Measurements from ENCODE around the gene IRF3.
A peak's percentile ranks its signal among the peaks of the same experiment; 100 is the strongest.

IRF3 gene

DNA sequence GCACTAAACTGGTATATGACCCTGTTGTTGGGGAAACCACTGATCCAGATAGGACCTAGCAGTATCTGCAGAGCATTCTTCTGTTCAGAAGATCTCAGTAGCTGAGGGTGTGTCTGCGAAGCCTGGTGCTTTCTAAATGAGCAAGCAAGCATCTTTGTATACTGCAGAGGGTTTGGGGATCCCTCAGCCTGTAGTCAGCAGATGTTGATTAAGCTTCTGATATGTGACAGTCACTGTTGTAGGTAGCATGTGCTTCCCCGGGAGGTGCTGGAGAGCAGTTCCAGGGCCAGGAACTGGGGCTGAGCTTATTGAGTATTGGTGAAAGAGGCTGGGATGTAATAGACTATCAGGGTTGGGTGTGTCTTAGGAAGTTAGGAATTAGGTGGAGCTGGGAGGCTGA is 22.2 kb downstream of the IRF3 start:
- Histone ChIP-seq H2BK12ac (ENCODE audit: low read length) (no peak overlapping the region), H4K12ac (ENCODE audit: low read depth, low read length) (no peak overlapping the region), H3K79me2 (ENCODE audit: control insufficient read depth, insufficient read depth, low read length, poor library complexity) (peaks cover 18% of the 10 kb centered on the region)

DNA sequence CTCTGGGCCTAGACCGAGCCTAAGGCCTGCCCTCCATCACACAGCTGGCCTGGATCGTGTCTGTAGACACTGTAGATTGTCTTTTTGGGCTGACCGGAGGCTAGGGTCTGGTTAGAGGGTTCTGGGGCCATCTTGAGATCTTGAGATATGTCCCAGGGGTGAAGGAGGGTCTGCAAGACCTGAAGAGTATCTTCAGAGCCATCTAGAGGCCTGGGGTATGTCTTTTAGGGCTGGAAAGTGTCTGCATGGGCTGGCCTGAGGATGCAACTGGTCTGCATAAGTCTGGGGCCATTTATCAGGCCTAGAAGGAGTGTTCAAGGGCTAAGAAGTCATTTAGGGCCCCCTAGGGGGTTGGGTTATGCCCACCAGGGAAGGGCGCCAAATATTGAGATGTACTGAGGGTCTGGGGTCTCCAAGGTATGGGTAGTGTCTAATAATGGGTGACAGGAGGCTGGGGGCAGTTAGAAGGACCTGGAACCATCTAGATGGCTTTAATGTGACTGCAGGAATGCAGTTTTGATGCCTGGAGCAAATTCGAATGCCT is 23.1 kb downstream of the IRF3 start:
- Histone ChIP-seq H3K4ac (ENCODE audit: low read depth, low read length) (peak overlapping the region; percentile 96), H3K27me3 (ENCODE audit: insufficient read depth, low read length) (no peaks in the 10 kb centered on the region), H3K79me2 (ENCODE audit: control insufficient read depth, insufficient read depth, low read length, poor library complexity) (peaks cover 18% of the 10 kb centered on the region), H3K79me1 (ENCODE audit: low read length) (peaks cover 23% of the 10 kb centered on the region), H3K4me2 (ENCODE audit: low read length) (peak overlapping the region; percentile 85), H2BK12ac (ENCODE audit: low read length) (no peak overlapping the region), H2BK120ac (ENCODE audit: insufficient read depth, low read length, poor library complexity) (peak overlapping the region; percentile 92), H3K9me3 (ENCODE audit: insufficient read depth, low read depth, low read length) (no peaks in the 10 kb centered on the region), H3K9ac (ENCODE audit: low read length) (peak overlapping the region; percentile 97), H3K23ac (ENCODE audit: low read length) (no peak overlapping the region), H4K12ac (ENCODE audit: low read depth, low read length) (peak overlapping the region; percentile 78), H4K8ac (ENCODE audit: low read depth, low read length) (peak overlapping the region; percentile 93), H3K18ac (ENCODE audit: low read length) (peak overlapping the region; percentile 67), H3K4me3 (ENCODE audit: low read depth, low read length) (peak overlapping the region; percentile 89), H3K14ac (ENCODE audit: low read length) (peak overlapping the region; percentile 97), H3K4me1 (ENCODE audit: control insufficient read depth in 1 of 2, insufficient read depth in 2 of 2, low read length in 2 of 2) (peaks cover 10 to 30% of the 10 kb centered on the region in 2 experiments), H2BK5ac (ENCODE audit: low read depth, low read length, poor library complexity) (peak overlapping the region; percentile 88), H2AFZ (ENCODE audit: insufficient read depth, low read length, poor library complexity) (peak overlapping the region; percentile 21), H3K27ac (ENCODE audit: low read depth, low read length) (peak overlapping the region; percentile 96), H2AK5ac (ENCODE audit: low read length) (peak overlapping the region; percentile 97), H3K36me3 (ENCODE audit: control insufficient read depth in 1 of 2, insufficient read depth in 2 of 2, low read length in 2 of 2) (peaks cover 31 to 32% of the 10 kb centered on the region in 2 experiments), H4K91ac (ENCODE audit: low read depth, low read length) (peak overlapping the region; percentile 93)
- WGBS (ENCODE audit: extremely low coverage, insufficient coverage, insufficient read length): no CpG with 5 or more reads among the region's 5 CpGs
- peak in 1 of 2 donors; percentile 44 for DNase-seq

More for the DNA sequence above, 22.2 kb downstream of the IRF3 start:
- H3K18ac ChIP-seq (ENCODE audit: low read length): no peak overlapping the region
- H3K9me3 ChIP-seq (ENCODE audit: insufficient read depth, low read depth, low read length): no peaks in the 10 kb centered on the region
- H3K14ac ChIP-seq (ENCODE audit: low read length): no peak overlapping the region
- H2BK120ac ChIP-seq (ENCODE audit: insufficient read depth, low read length, poor library complexity): no peak overlapping the region
- no peaks in the 10 kb centered on the region for H3K27me3 ChIP-seq (ENCODE audit: insufficient read depth, low read length)
- peak overlapping the region; percentile 54 for H3K9ac ChIP-seq (ENCODE audit: low read length)
- H4K8ac ChIP-seq (ENCODE audit: low read depth, low read length): no peak overlapping the region
- peaks cover 23% of the 10 kb centered on the region for H3K79me1 ChIP-seq (ENCODE audit: low read length)
- WGBS (ENCODE audit: extremely low coverage, insufficient coverage, insufficient read length): no CpG with 5 or more reads among the region's 2 CpGs
- H3K27ac ChIP-seq (ENCODE audit: low read depth, low read length): no peak overlapping the region
- DNase-seq: no peak
- no peak overlapping the region for H3K4me3 ChIP-seq (ENCODE audit: low read depth, low read length)
- peaks cover 32 to 35% of the 10 kb centered on the region in 2 experiments for H3K36me3 ChIP-seq (ENCODE audit: control insufficient read depth in 1 of 2, insufficient read depth in 2 of 2, low read length in 2 of 2)
- H2BK5ac ChIP-seq (ENCODE audit: low read depth, low read length, poor library complexity): no peak overlapping the region
- H3K23ac ChIP-seq (ENCODE audit: low read length): no peak overlapping the region
- H3K4me1 ChIP-seq (ENCODE audit: control insufficient read depth in 1 of 2, insufficient read depth in 2 of 2, low read length in 2 of 2): peaks cover 6 to 22% of the 10 kb centered on the region in 2 experiments
- no peak overlapping the region for H2AK5ac ChIP-seq (ENCODE audit: low read length)
- no peak overlapping the region for H4K91ac ChIP-seq (ENCODE audit: low read depth, low read length)
- peak overlapping the region; percentile 25 for H3K4me2 ChIP-seq (ENCODE audit: low read length)
- peak overlapping the region; percentile 93 for H3K4ac ChIP-seq (ENCODE audit: low read depth, low read length)
- no peak overlapping the region for H2AFZ ChIP-seq (ENCODE audit: insufficient read depth, low read length, poor library complexity)

DNA sequence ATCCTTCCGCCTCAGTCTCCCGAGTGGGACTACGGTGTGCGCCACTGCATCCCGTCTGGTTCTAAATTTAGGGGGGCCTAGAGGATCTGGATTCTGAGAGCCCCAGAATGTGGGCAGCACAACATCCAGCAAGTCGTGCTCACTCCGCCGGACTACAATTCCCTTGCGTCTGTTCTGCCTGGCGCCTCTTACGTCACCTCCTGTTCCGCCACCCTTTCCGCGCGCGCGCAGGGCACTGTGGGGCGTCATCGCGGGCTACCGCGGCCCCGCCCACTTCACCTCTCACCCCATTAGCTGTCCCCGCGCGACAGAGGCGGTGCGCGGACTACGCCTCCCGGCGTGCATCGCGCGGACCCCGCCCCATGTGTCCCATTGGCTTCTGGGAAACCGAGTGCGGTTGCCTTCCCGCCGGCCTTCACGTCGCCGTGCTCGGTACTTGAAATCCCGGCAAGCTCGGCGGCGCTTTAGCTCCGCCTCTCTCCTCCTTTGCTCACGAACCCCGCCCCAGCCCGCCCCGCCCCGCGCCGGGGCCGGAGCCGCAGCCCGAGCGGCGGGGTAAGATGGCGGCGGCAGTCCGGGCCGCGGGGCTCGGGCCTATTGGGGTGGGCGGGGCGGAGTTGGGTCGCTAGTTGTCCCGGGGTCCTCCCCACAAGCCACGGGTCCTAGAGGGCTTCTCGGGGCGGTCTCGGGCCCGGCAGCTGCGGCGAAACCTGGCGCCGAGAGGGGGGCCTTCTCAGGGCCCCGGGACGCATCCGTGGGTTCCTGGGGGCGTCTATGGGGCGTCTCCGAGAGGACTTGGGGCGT is 23.8 kb downstream of the IRF3 start, which contains the start of gene SCAF1:
TSS of gene SCAF1 (plus strand) at position 522 of the 804 bp plus-strand sequence. CDS start 2,818 bp downstream, outside the sequence.
- peak within 1 kb of the TSS; percentile 99 for H4K91ac ChIP-seq (ENCODE audit: low read depth, low read length)
- H3K9ac ChIP-seq (ENCODE audit: low read length): peak within 1 kb of the TSS; percentile 97
- DNase-seq: peak; percentile 99
- H3K27me3 ChIP-seq (ENCODE audit: insufficient read depth, low read length): no peaks in the 10 kb centered on the region
- H3K36me3 ChIP-seq (ENCODE audit: control insufficient read depth in 1 of 2, insufficient read depth in 2 of 2, low read length in 2 of 2): peaks cover 25% of the 10 kb centered on the region in 2 experiments
- peaks cover 18% of the 10 kb centered on the region for H3K79me2 ChIP-seq (ENCODE audit: control insufficient read depth, insufficient read depth, low read length, poor library complexity)
- H3K4me2 ChIP-seq (ENCODE audit: low read length): peak within 1 kb of the TSS; percentile 85
- H3K14ac ChIP-seq (ENCODE audit: low read length): peak within 1 kb of the TSS; percentile 97
- whole genome bisulfite sequencing (ENCODE audit: extremely low coverage, insufficient coverage, insufficient read length): no CpG with 5 or more reads among the region's 87 CpGs
- H2BK120ac ChIP-seq (ENCODE audit: insufficient read depth, low read length, poor library complexity): peak within 1 kb of the TSS; percentile 98
- H3K27ac ChIP-seq (ENCODE audit: low read depth, low read length): peak within 1 kb of the TSS; percentile 100
- peak within 1 kb of the TSS; percentile 93 for H4K8ac ChIP-seq (ENCODE audit: low read depth, low read length)
- no peak within 1 kb of the TSS for H3K23ac ChIP-seq (ENCODE audit: low read length)
- peak within 1 kb of the TSS; percentile 21 for H2AFZ ChIP-seq (ENCODE audit: insufficient read depth, low read length, poor library complexity)
- peak within 1 kb of the TSS; percentile 74 for H3K18ac ChIP-seq (ENCODE audit: low read length)
- H2AK5ac ChIP-seq (ENCODE audit: low read length): peak within 1 kb of the TSS; percentile 97
- H3K4me3 ChIP-seq (ENCODE audit: low read depth, low read length): peak within 1 kb of the TSS; percentile 89
- H3K79me1 ChIP-seq (ENCODE audit: low read length): peaks cover 23% of the 10 kb centered on the region
- peak within 1 kb of the TSS; percentile 92 for H4K12ac ChIP-seq (ENCODE audit: low read depth, low read length)
- no peaks in the 10 kb centered on the region for H3K9me3 ChIP-seq (ENCODE audit: insufficient read depth, low read depth, low read length)
- H3K4me1 ChIP-seq (ENCODE audit: control insufficient read depth in 1 of 2, insufficient read depth in 2 of 2, low read length in 2 of 2): peaks cover 10 to 30% of the 10 kb centered on the region in 2 experiments
- peak within 1 kb of the TSS; percentile 96 for H3K4ac ChIP-seq (ENCODE audit: low read depth, low read length)
- H2BK5ac ChIP-seq (ENCODE audit: low read depth, low read length, poor library complexity): peak within 1 kb of the TSS; percentile 98
- peak within 1 kb of the TSS; percentile 86 for H2BK12ac ChIP-seq (ENCODE audit: low read length)

DNA sequence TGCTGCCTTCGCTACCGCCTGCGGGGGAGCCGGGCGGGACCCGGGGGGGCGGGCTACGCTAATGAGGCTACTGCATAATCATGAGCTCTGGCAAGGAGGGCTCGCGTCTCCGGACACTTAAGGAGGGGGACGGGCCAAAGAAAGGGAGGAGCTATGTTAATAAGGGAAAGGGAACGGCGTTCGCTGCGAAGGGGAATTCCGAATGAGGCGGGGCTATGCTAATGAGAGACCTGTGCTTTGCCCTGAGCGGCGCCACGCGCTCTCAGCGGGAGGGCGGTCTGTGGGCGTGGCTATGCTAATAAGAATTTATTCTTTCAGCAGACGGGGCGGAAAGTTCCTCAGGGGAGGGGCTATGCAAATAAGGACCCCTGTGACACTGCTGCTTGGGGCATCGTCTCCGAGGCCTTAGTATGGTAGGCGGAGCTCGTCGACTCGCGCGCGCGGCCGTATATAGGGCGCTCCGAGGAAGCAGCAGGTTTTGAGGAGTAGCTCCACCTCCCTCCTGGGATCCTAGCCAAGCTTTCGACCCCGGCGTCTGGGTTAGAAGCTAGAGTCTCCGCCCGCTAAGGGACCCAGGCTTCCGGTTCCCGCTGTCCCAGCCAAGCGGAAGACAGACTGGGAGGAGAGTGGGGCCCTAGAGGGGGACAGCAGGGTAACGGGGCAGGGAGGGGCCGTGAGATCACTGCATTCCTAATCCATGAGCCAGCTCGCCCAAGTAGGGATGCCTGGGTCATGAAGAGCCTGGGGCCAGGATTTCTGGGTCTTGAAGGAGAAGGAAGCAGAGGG is 25.4 kb downstream of the IRF3 start, which contains the start of gene RRAS:
TSS of gene RRAS (minus strand) at position 31 of the 786 bp plus-strand sequence. CDS start 45 bp downstream, outside the sequence.
- DNase-seq: peak; percentile 100
- H3K36me3 ChIP-seq (ENCODE audit: control insufficient read depth in 1 of 2, insufficient read depth in 2 of 2, low read length in 2 of 2): peaks cover 9 to 14% of the 10 kb centered on the region in 2 experiments
- peak within 1 kb of the TSS; percentile 92 for H4K12ac ChIP-seq (ENCODE audit: low read depth, low read length)
- peaks cover 11 to 30% of the 10 kb centered on the region in 2 experiments for H3K4me1 ChIP-seq (ENCODE audit: control insufficient read depth in 1 of 2, insufficient read depth in 2 of 2, low read length in 2 of 2)
- H3K4me2 ChIP-seq (ENCODE audit: low read length): peak within 1 kb of the TSS; percentile 85
- peak within 1 kb of the TSS; percentile 78 for H3K14ac ChIP-seq (ENCODE audit: low read length)
- H2AFZ ChIP-seq (ENCODE audit: insufficient read depth, low read length, poor library complexity): peak within 1 kb of the TSS; percentile 30
- no CpG with 5 or more reads among the region's 51 CpGs for WGBS (ENCODE audit: extremely low coverage, insufficient coverage, insufficient read length)
- H2BK12ac ChIP-seq (ENCODE audit: low read length): peak within 1 kb of the TSS; percentile 86
- H4K8ac ChIP-seq (ENCODE audit: low read depth, low read length): peak within 1 kb of the TSS; percentile 77
- H2BK120ac ChIP-seq (ENCODE audit: insufficient read depth, low read length, poor library complexity): peak within 1 kb of the TSS; percentile 98
- H3K79me1 ChIP-seq (ENCODE audit: low read length): peaks cover 24% of the 10 kb centered on the region
- H3K9me3 ChIP-seq (ENCODE audit: insufficient read depth, low read depth, low read length): no peaks in the 10 kb centered on the region
- H3K23ac ChIP-seq (ENCODE audit: low read length): no peak within 1 kb of the TSS
- peak within 1 kb of the TSS; percentile 61 for H3K4ac ChIP-seq (ENCODE audit: low read depth, low read length)
- peak within 1 kb of the TSS; percentile 74 for H3K9ac ChIP-seq (ENCODE audit: low read length)
- peak within 1 kb of the TSS; percentile 87 for H2AK5ac ChIP-seq (ENCODE audit: low read length)
- peak within 1 kb of the TSS; percentile 73 for H3K4me3 ChIP-seq (ENCODE audit: low read depth, low read length)
- peak within 1 kb of the TSS; percentile 99 for H4K91ac ChIP-seq (ENCODE audit: low read depth, low read length)
- no peaks in the 10 kb centered on the region for H3K27me3 ChIP-seq (ENCODE audit: insufficient read depth, low read length)
- peaks cover 18% of the 10 kb centered on the region for H3K79me2 ChIP-seq (ENCODE audit: control insufficient read depth, insufficient read depth, low read length, poor library complexity)
- peak within 1 kb of the TSS; percentile 74 for H3K18ac ChIP-seq (ENCODE audit: low read length)
- peak within 1 kb of the TSS; percentile 100 for H3K27ac ChIP-seq (ENCODE audit: low read depth, low read length)
- H2BK5ac ChIP-seq (ENCODE audit: low read depth, low read length, poor library complexity): peak within 1 kb of the TSS; percentile 98

Data from trophoblast cell (in vitro differentiated cells and primary cell).